Spleen (tissue), 11 donors: ENCODE measurements around the gene ZXDC. TPM values are rescaled to one million over a fixed set of nuclear protein-coding genes. Genes with fewer than 3 reads are reported as not detected.

Experiments
- DNase-seq: peaks from one replicate; pipeline ENCODE4 v3.0.0-alpha.2; 2020
- H3K27ac ChIP-seq, 8 donors: fragments of 200-600 bp; sonication (generic) in 7 of 8; 1 replicate in 4 of 8; 2 replicates in 4 of 8; pipeline versions ENCODE4 v1.5.0 to v1.8.0; 2016 to 2021; ENCODE audit warnings: inconsistent platforms in 4 of 8, mild to moderate bottlenecking in 4 of 8, moderate library complexity in 1 of 8
- H3K27me3 ChIP-seq, 7 donors: fragments of 200-600 bp; sonication (generic) in 6 of 7; replicated peaks in 1 of 7; 1 replicate in 4 of 7; 2 replicates in 3 of 7; pipeline versions ENCODE4 v1.5.0 to v1.8.0; 2016 to 2021; ENCODE audit warnings: inconsistent platforms in 3 of 7, mild to moderate bottlenecking in 1 of 7
- H3K36me3 ChIP-seq, 6 donors: fragments of 200-600 bp; sonication (generic) in 5 of 6; 1 replicate in 4 of 6; 2 replicates in 2 of 6; pipeline versions ENCODE4 v1.5.0 to v1.8.0; 2016 to 2021; ENCODE audit warnings: inconsistent platforms in 2 of 6
- H3K4me1 ChIP-seq, 6 donors: fragments of 200-600 bp; sonication (generic) in 5 of 6; 1 replicate in 3 of 6; 2 replicates in 3 of 6; pipeline versions ENCODE4 v1.5.0 to v1.8.0; 2016 to 2021; ENCODE audit warnings: inconsistent platforms in 3 of 6
- H3K4me3 ChIP-seq, 8 donors: fragments of 200-600 bp; sonication (generic) in 7 of 8; 1 replicate in 4 of 8; 2 replicates in 4 of 8; pipeline versions ENCODE4 v1.5.0 to v1.8.0; 2016 to 2021; ENCODE audit warnings: inconsistent platforms in 4 of 8, mild to moderate bottlenecking in 4 of 8, moderate library complexity in 2 of 8
- H3K9me3 ChIP-seq, 8 donors: fragments of 200-600 bp; sonication (generic) in 7 of 8; 1 replicate in 4 of 8; 2 replicates in 4 of 8; pipeline versions ENCODE4 v1.5.0 to v1.8.0; 2016 to 2021; ENCODE audit warnings: inconsistent platforms in 4 of 8
- CTCF ChIP-seq, 11 experiments: fragments of 200-600 bp in 7 of 11; fragments of 450-650 bp in 4 of 11; sonication (generic) in 4 of 11; IDR thresholded peaks in 8 of 11; conservative IDR thresholded peaks in 3 of 11; 1 replicate in 7 of 11; 2 replicates in 4 of 11; pipeline versions ENCODE4 v1.4.0 to v1.8.0; 2016 to 2021; ENCODE audit warnings: antibody characterized with exemption in 11 of 11, inconsistent platforms in 4 of 11, mild to moderate bottlenecking in 1 of 11
- POLR2A ChIP-seq, 3 donors: fragments of 450-650 bp; IDR thresholded peaks; one replicate each; pipeline ENCODE4 v1.5.1; 2017; ENCODE audit warnings: antibody characterized with exemption in 3 of 3, mild to moderate bottlenecking in 1 of 3
- POLR2AphosphoS5 ChIP-seq, 3 donors: sonication (generic); formaldehyde crosslinking; IDR thresholded peaks; one replicate each; pipeline ENCODE4 v1.5.1; 2017; ENCODE audit warnings: antibody characterized with exemption in 3 of 3
- WGBS, 5 donors: extraction: QIAGEN DNeasy Blood & Tissue Kit in 3 of 5; methylation state at CpG; one replicate each; pipeline versions ENCODE4 v1.1.5 to v1.1.7; 2013 to 2018; 5-methylcytosine and 5-hydroxymethylcytosine counted together
- intact Hi-C: fragments of 100-400 bp; cut with DNase I; formaldehyde crosslinking; loops from one replicate; pipeline ENCODE4 v1.15.0; 2023; ENCODE audit warnings: low total_unique reads
- polyA plus RNA-seq, 3 donors: library from polyadenylated mRNA; stranded (reverse); fragments of 200-250 nt; gene quantifications; one replicate each; pipeline ENCODE4 v1.2.1, GENCODE V29; 2013
- total RNA-seq, 7 donors: library from RNA; depleted of rRNA in 3 of 7; stranded (reverse); fragments of >200 nt in 3 of 7; fragmentation: NEBNext Ultra II Directional in 4 of 7; extraction: Animal tissue kit (Norgen Biotek cat#: 25700) in 4 of 7; gene quantifications; one replicate each; pipeline versions ENCODE4 v1.1.0 to v1.2.1, GENCODE V29; 2016 to 2021
- donor health status: healthy with polysubstance abuse.
- donor health status: DM: no; HTN: no; CAD: no; lungs with moderate emphysema.
- donor health status: DM: no; HTN: no; CAD: no.
- donor health status: Bipolar disorder and iron deficiency.
- donor health status: healthy.
- donor health status: DM: no; HTN: no; CAD: no.
- donor health status: DM: yes; HTN: yes; CAD: no.

Gene ZXDC
- total and polyA plus RNA-seq, 10 donors, result 7.5 to 75.3 (median 48.1) TPM

- Histone ChIP-seq H3K36me3 (no peaks in the 10 kb centered on the region), H3K27me3 (no peaks in the 10 kb centered on the region), H3K4me1 (no peaks in the 10 kb centered on the region), H3K4me3 (no peak overlapping the region), H3K27ac (no peak overlapping the region), H3K9me3 (no peaks in the 10 kb centered on the region)
- 72 to 76% (median 73%) methylated on average over 7 of the region's 7 CpGs for WGBS, 5 donors
- no peak for TF ChIP-seq CTCF (IDR thresholded peaks at IDR 0.05 in 8 of 11, conservative IDR thresholded peaks at IDR 0.05 in 3 of 11)
- no peak for TF ChIP-seq POLR2AphosphoS5 (IDR thresholded peaks at IDR 0.05)
- TF ChIP-seq POLR2A (IDR thresholded peaks at IDR 0.05), result no peak
- DNase-seq, result peak; percentile 51
- intact Hi-C loops, result no loop called here
Observed at GRCh38 chr3:126511291-126511690, 35.6 kb upstream of the ZXDC start.

GRCh38 chr3:126510308-126510910 is 34.7 kb upstream of the ZXDC start:
- DNase-seq, result peak; percentile 54
- peaks cover 0 to 7% (median 0%) of the 10 kb centered on the region in 7 donors for H3K27me3 ChIP-seq
- no peak for TF ChIP-seq CTCF (IDR thresholded peaks at IDR 0.05 in 8 of 11, conservative IDR thresholded peaks at IDR 0.05 in 3 of 11)
- no peak for TF ChIP-seq POLR2A (IDR thresholded peaks at IDR 0.05)
- no peak for TF ChIP-seq POLR2AphosphoS5 (IDR thresholded peaks at IDR 0.05)
- 80 to 87% (median 86%) methylated on average over 20 to 22 of the region's 22 CpGs for WGBS, 5 donors
- no peaks in the 10 kb centered on the region for H3K9me3 ChIP-seq
- no peaks in the 10 kb centered on the region for H3K4me1 ChIP-seq
- no peak overlapping the region for H3K4me3 ChIP-seq
- H3K27ac ChIP-seq, result no peak overlapping the region
- no peaks in the 10 kb centered on the region for H3K36me3 ChIP-seq
- intact Hi-C loops, result no loop called here

- WGBS, 5 donors, result 77 to 82% (median 81%) methylated on average over 13 to 18 of the region's 18 CpGs
- Histone ChIP-seq H3K36me3 (no peaks in the 10 kb centered on the region), H3K4me1 (no peaks in the 10 kb centered on the region), H3K4me3 (no peak overlapping the region), H3K9me3 (no peaks in the 10 kb centered on the region), H3K27ac (no peak overlapping the region), H3K27me3 (peaks cover 0 to 10% (median 0%) of the 10 kb centered on the region in 7 donors)
- peak; percentile 53 for DNase-seq
- intact Hi-C loops, result no loop called here
- TF ChIP-seq CTCF (IDR thresholded peaks at IDR 0.05 in 8 of 11, conservative IDR thresholded peaks at IDR 0.05 in 3 of 11), result no peak
- TF ChIP-seq POLR2A (IDR thresholded peaks at IDR 0.05), result no peak
- TF ChIP-seq POLR2AphosphoS5 (IDR thresholded peaks at IDR 0.05), result no peak
Observed at GRCh38 chr3:126509597-126510307, 34.1 kb upstream of the ZXDC start.

GRCh38 chr3:126508564-126508964 is 32.9 kb upstream of the ZXDC start:
- TF ChIP-seq CTCF (IDR thresholded peaks at IDR 0.05 in 8 of 11, conservative IDR thresholded peaks at IDR 0.05 in 3 of 11) (no peak), POLR2A (IDR thresholded peaks at IDR 0.05) (no peak), POLR2AphosphoS5 (IDR thresholded peaks at IDR 0.05) (no peak)
- no peaks in the 10 kb centered on the region for H3K36me3 ChIP-seq
- intact Hi-C loops, result no loop called here
- peaks cover 0 to 10% (median 0%) of the 10 kb centered on the region in 7 donors for H3K27me3 ChIP-seq
- DNase-seq, result peak; percentile 61
- no peaks in the 10 kb centered on the region for H3K9me3 ChIP-seq
- WGBS, 5 donors, result 92 to 98% (median 95%) methylated on average over 3 to 4 of the region's 4 CpGs
- no peaks in the 10 kb centered on the region for H3K4me1 ChIP-seq
- H3K27ac ChIP-seq, result no peak overlapping the region
- H3K4me3 ChIP-seq, result no peak overlapping the region
